HG02884 (cell line): Measurements from ENCODE around the gene HOXA6.

ENCODE experiments used
- ATAC-seq: cut with Tn5 transposase; IDR thresholded peaks from one replicate; pipeline ENCODE4 v1.9.1; 2021; ENCODE audit warnings: mild to moderate bottlenecking, moderate library complexity; ENCODE audit not compliant: unreplicated experiment

Gene HOXA6

GRCh38 chr7:27185013-27185853 is 37.7 kb upstream of the HOXA6 start, which contains the start of gene HOXA11:
Gene HOXA11 (minus strand): TSS chr7:27185232. CDS start chr7:27185144, 88 bp downstream.
- no peak for ATAC-seq

GRCh38 chr7:27184337-27185012 is 36.9 kb upstream of the HOXA6 start:
- ATAC-seq, result no peak

GRCh38 chr7:27183682-27184336 is 36.2 kb upstream of the HOXA6 start:
- ATAC-seq, result no peak

GRCh38 chr7:27182861-27183681 is 35.5 kb upstream of the HOXA6 start:
- no peak for ATAC-seq

GRCh38 chr7:27182285-27182841 is 34.8 kb upstream of the HOXA6 start:
- no peak for ATAC-seq

GRCh38 chr7:27181795-27182275 is 34.3 kb upstream of the HOXA6 start:
- ATAC-seq, result no peak

GRCh38 chr7:27180431-27181420 is 33.2 kb upstream of the HOXA6 start:
- ATAC-seq, result no peak

- no peak for ATAC-seq
These were observed 32.2 kb upstream of the HOXA6 start for GRCh38 chr7:27179503-27180430.

- ATAC-seq, result no peak
These were observed 31.5 kb upstream of the HOXA6 start for GRCh38 chr7:27179030-27179429.

GRCh38 chr7:27178366-27178765 is 30.8 kb upstream of the HOXA6 start:
- ATAC-seq, result no peak

GRCh38 chr7:27177795-27178320 is 30.3 kb upstream of the HOXA6 start:
- no peak for ATAC-seq

GRCh38 chr7:27176962-27177794 is 29.6 kb upstream of the HOXA6 start:
- no peak for ATAC-seq

GRCh38 chr7:27176524-27176845 is 28.9 kb upstream of the HOXA6 start:
- no peak for ATAC-seq

GRCh38 chr7:27175626-27176523 is 28.3 kb upstream of the HOXA6 start:
- no peak for ATAC-seq

GRCh38 chr7:27174874-27175625 is 27.5 kb upstream of the HOXA6 start:
- ATAC-seq, result no peak
